HG03175 (cell line): ENCODE data around the gene CASZ1.

Experiments
- ATAC-seq: cut with Tn5 transposase; IDR thresholded peaks from one replicate; pipeline ENCODE4 v1.9.1; 2021; ENCODE audit warnings: mild to moderate bottlenecking, moderate library complexity; ENCODE audit not compliant: unreplicated experiment

CASZ1 gene

DNA sequence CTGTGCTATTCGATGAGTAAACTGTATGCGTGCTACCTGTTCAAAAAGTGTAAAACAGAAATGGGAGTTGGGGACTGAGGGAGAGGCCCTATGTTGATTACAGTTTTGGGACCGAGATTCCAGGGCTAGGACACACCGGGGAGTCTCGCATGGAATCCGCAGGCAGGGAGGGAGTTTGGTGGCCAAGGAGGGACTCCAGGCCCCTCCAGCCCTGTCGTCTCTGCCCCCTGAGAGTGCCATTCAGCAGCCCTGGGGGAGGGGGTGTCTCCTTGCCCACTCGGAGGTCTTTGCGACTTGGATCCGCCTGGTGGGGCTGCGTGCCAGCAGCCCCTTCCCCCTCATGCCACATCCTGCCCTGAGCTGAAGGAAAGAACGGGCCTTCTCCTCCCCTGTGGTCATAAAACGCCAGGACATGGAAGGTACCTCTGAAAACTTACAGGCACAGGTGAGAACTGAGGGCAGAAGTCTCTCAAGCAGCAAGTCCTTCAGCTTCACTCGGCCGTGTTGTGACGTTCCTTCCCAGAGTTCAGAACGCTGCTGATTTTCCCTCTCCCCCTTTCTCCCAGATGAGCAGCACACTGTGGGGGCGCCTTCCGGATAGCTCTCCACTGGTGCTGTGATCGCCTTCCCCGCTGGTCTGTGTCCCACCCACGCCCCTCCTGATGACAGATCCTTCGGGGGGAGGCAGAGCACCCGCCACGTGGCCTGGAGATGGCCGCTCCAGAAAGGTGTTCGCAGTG lies 180.3 kb downstream of the CASZ1 start:
- ATAC-seq: no peak

DNA sequence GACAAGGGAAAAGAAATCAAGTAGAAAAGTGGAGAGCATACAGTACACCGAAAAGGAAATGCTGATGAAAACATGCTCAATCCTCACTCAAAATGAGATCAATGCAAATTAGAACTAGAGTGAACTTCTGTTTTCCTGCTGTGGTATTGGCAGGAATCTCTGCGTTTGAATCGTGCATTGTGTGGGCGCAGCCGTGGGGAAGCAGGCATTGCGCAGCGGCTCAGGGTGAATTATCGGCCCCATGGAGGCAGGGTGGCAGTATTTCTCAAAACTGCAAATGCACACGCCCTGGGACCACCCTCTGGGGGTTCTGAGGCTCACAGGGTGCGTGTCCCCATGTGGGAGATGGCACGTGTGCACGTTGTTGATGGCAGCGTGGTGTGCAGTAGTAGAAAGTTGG lies 181.1 kb downstream of the CASZ1 start:
- ATAC-seq: no peak

DNA sequence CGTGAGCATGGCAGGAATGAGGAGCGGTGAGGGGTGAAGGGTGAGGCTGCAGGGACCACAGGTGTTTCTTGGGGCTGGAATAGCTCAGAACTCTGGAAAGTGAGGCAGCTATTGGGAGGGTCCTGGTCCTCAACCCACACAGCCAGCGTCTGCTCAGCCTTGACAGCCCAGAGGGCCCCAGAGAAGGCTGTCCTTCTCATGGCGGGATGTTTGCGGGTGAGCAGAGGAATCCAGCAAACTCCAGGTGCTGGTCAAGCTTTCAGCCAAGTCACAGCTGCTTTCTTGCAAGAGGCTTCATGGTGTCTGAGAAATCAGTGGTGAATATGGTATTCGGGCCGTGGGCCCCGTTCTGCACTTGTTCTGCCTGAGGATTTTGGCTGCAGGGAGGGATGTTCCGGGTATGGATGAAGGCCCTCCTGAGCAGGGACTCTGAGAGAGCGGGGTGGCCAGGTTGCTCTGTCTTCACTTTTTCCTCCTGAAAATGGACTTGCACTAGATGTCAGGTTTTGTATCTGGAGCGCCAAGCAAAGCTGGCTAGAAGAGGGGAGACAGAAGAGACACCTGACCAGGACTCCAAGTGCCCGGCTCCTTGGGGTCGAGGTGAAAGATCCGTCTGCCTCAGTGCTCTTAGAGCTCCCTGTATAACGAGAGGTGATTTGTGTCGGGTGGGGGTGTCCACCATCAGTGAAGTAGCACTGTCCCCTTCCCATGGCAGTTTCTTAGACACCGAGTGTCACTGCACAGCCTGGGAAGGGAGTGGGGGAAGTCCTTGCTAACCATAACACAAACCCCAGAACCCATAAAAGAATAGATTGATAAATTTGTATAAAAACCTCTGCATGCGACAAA lies 181.8 kb downstream of the CASZ1 start:
- ATAC-seq: no peak

DNA sequence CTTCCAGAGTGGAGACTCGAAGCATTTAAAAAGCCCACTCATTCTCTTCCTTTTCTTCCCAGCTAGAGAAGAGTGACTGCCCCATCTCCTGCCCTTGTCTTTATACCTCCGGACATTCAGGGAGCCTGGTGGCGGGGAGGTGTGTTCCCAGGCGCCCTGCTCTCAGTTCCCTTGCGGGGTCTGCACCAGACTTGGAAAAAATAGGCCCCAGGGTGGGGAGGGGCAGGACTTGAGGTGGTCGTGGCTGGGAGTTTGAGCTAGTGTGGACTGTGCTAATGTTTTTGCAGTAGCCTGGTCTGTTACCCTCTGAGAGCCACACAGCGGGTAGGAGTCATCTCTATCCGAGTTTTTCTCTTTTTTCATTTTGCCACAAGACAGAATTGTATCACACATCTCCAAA lies 182.6 kb downstream of the CASZ1 start:
- no peak for ATAC-seq

DNA sequence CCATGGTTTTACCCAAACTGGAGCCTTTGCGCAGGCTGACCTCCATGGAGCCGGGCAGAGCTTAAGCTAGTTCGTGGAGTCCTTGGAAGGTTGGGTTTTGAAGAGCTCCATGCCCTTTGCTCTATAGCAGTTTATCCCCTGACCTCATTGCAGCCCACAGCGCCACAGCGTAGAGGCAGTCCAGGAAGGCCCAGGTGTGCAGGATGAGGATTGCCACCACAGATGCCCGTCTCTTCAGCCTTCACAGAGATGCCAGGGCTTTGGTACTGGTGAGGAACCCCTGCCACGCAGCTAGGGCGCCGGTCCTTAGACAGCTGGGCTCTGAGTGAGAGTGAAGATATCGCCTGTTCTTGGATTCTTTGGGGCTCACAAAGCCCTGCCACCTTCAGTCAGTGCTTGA lies 183.1 kb downstream of the CASZ1 start:
- no peak for ATAC-seq

DNA sequence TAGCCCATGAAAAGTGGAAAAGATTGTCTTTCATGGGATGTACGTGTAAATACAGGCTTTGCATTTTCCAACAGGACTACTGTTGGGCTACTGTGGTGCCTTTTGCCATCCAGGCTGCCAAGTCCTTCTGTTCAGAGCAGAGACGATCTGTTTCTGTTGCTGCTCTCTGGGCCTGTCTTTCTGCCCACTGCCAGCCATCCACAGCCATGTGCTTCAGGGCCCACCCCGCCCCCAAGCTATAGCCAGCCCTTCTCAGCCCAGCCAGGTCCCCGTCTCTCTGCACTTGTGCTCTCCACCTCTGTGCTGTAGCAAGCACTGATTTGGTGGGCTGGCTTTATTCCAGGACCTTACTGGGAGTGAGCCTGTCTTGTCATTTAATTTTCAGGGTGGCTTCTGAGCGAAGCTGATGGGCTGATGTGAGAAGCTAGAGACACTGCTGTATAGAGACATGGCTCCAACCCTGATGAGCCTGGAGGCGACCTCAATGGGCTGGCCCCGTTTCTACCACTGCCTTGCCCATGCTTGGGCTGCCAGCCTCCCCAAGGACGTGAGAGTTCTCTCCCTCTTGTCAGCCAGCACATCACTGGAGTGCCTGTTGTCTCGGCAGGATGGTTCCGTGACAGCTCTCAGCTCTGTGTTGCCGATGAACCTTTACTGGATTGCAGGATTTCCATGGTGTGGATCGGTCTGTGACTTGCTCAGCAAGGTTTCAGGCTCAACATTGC lies 183.8 kb downstream of the CASZ1 start:
- ATAC-seq: no peak

DNA sequence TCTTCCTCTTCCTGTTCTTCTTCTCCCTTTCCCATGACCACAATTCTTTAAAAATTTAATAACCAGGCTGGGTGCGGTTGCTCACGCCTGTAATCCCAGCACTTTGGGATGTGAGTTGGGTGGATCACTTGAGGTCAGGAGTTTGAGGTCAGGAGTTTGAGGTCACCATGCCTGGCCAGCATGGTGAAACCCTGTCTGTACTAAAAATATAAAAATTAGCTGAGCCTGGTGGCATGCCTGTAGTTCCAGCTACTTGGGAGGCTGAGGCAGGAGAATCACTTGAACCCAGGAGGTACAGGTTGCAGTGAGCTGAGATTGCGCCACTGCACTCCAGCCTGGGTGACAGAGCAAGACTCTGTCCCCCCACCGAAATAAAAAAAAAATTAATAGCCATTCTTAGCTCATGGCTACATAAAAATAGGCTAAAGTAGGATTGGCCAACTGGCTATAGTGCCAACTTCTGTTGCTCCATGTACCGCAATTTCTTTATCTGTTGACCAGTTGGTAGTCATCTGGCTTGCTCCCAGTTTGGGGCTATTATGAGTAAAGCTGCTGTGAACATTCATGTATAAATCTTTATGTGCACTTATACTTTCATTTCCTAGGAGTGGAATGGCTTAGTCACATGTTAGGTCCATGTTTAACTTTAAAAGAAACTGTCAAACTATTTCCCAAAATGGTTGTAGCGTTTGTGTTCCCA lies 185.4 kb downstream of the CASZ1 start:
- no peak for ATAC-seq

DNA sequence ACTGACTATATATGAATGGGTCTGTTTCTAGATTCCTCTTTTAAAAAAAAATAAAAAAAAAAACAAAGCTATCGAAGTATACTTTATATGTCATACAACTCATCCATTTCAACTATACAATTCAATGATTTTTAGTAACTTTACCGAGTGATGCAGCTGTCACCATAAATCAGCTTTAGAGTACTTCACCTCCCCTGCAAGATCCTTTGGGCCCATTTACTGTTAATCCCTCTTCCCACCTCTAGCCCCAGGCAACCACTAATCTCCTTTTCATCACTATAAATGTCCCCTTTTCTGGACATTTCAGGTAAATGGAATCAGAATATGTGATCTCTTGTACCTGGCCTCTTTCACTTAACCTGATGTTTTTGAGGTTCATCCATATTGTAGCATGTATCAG lies 187.8 kb downstream of the CASZ1 start:
- ATAC-seq: no peak

DNA sequence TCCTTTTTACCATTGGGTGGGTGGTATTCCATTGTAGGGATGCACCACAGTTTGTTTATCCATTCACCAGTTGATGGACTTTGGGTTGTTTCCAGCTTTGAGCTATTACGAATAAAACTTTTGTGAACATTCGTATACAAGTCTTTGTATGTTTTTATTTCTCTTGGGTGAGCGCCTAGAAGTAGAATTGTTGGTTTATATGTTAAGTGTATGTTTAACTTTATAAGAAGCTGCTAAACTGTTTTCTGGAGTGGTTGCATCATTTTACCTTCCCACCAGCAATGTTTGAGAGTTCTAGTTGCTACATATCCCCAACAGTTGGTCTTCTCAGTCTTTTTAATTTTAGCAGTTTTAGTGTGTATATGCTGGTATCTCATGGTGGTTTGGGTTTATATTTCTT lies 189.2 kb downstream of the CASZ1 start:
- no peak for ATAC-seq

DNA sequence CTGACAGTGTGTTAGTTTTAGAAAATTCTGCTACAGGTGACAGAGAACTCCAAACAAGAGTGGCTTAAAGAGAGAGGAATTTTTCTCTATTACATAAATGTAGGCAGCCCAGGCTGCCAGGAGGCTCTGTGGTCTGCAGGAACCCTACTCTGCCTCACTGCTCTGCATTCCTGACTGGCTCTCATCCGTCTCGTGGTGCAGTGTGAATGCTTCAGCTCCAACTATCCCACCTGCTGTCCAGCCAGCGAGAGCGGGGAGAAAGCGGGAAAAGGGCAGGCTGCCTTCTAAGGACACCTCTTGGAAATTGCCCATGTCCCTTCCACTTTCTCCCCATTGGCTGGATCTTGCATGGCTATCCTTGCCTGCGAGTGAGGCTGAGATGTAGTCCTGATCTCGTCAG lies 190.4 kb downstream of the CASZ1 start:
- no peak for ATAC-seq

DNA sequence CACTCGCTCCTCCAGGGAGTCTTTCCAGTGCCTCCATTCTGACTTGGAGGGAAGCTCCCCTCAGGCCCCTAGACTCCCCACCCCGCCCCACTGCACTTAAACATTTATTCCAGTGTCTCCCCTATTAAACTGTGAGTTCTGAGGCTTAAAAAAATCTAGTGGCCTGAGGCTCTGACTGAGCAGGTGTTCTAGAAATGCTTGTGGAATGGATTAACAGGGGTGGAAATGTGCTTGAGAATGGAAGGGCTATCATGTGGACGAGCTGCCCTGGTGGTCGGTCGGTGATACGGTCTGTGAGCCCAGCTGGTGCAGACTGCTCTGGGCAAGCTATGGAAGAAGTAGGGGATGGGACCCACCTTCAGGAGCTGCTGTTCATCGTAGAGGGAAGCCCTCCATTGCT lies 191.5 kb downstream of the CASZ1 start:
- ATAC-seq: no peak

DNA sequence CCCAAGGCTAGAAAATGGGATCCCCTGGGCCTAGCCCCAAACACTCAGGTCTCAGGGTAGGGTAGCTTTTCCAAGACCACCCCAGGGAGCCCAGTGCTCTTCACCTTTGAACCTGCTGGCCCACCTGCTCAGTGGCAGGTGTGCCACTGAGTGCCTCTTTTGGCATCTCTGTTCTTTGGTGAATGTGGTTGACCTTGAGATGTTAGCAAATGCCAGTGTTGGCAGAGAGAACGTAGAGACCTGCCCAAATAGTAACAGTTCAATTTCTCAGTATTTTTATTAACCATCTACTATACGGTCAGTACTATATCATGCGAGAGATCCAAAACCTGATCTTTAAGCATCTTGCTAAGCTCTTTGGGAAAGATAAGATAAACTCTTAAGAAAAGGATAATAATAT lies 193.5 kb downstream of the CASZ1 start:
- ATAC-seq: no peak

DNA sequence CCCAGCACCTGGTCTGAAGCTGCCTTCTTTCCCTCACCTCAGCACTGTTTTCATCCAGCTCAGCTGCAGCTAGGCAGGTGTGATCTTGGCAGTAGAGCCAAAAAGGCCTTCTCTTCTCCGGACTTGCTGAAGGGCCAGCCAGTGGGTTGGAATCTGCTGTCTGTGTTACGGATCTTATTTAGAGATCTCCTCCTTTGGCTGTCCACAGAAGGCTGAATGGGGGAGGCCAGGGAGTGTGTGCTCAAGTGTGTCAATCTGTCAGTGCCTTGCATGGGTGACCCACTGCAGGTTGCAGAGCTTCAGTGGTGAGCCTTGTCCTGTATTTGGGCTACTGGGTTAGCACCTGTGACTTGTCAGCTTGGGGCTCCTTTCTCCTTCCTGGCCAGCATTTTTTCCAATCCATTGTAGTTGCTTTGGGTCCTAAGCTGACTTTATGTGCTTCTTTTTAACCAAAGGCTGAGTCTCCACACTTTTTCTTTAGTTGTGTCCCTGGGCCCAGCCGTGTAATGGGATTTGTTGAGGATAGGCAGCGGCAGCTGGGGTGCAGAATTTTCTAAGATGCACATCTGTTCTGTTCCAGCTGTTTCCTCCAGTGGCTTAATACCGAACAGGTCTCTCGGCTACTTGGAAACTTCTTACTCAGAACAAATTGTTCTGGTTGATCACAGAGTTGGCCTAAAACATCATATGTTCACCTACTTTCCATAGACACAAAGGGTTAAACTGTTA lies 194.9 kb downstream of the CASZ1 start:
- no peak for ATAC-seq

DNA sequence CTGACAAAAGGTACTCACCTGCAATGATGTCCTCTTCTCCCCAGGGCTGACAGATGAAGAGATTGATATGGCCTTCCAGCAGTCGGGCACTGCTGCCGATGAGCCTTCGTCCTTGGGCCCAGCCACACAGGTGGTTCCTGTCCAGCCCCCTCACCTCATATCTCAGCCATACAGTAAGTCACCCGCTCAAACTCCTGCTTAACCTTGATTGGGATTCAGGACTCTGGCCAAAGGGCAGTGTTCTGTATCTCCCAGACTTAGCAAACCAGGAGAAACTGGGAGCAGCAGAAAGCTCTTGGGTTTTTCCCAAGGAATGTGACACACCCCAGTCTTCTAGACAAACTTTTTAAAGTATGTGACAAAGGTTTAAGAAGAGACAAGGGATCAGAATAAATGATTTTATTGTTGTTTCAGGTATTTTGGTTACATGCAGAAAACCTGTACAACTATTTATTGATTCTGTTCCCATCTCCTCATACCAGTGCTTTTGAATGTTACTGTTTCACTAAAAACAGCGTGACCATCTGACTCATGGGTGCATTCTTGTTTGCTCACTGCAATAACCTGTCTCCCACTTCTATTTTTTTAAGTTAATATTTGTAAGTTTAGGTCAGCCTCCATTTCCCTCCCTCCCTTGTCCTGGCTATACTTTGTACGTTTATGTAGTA lies 197.1 kb downstream of the CASZ1 start:
- no peak for ATAC-seq

DNA sequence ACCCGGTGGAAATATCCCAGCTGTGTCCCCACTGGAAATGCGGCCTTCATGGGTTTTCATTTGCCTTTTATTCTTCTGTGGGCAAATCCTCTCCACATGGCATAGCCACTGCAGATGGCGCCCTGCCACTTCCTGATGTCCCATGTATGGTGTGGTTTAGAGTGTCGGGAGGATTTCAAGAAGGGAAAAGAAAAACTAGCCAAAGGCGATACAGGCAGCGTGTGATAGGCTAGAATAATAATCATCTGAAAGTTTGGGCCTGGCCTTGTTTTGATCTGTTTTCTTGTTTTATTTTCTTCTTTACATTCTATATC lies 198.1 kb downstream of the CASZ1 start:
- ATAC-seq: no peak

DNA sequence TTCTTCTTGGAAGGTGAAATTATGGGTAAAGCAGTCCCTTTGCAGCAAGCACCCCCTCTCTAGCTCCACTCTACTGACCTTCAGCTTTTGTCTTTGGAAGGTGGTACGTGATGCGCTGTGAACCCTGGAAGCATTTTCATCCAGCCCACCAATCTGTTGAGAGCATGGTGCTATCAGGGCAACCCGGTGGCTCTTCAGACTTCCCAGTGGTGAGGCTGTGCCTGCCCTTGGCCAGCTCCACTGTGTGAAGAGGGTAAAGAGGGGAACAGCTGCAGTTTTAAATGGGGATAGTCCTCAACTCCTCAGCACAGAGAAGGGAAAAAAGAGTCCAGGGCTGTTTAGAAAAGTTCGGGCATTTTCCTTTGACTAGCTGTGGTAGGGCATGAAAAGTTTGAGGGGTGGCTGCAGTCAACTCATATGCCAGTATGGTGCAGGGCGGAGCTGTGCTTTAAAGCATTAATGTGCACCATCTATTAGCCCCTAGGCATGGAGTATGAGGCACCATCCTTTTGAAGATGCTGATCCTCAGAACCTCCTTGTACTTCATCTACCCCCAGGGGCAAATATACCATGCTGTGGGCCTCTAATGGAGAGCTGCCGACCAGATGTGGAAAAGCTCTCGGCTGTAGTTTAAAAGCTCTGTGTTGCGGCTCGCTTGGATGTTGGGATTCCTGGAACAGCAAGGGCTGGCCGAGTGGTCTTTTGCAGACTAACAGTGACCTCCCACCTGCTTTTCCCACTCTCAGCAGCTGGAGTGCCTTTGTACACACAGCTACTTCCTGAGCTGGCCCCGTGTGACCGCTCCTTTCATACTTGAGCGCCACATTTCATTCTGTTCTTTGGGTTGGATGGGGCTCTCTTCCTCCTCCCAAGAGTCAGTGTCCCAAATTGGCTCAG lies 198.7 kb downstream of the CASZ1 start:
- ATAC-seq: no peak

DNA sequence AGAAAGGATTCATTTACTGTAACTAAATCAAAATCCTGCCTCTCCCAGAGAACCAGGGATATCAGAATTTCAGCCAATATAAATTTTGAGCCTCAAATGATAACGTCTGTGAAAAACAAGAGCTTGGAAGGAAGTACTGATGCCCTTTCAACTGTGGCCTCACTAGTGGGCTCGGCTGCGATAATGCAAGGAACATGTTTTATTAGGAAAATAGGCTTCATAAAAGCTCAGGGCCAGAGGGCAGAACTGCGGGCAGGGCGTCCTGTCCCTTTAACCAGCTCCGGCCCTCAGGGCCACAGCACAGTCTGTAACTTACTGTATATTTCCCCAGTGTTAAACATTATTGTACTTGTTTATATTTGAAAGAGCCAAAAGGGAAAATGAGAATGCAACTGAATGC lies 199.7 kb downstream of the CASZ1 start:
- ATAC-seq: no peak

DNA sequence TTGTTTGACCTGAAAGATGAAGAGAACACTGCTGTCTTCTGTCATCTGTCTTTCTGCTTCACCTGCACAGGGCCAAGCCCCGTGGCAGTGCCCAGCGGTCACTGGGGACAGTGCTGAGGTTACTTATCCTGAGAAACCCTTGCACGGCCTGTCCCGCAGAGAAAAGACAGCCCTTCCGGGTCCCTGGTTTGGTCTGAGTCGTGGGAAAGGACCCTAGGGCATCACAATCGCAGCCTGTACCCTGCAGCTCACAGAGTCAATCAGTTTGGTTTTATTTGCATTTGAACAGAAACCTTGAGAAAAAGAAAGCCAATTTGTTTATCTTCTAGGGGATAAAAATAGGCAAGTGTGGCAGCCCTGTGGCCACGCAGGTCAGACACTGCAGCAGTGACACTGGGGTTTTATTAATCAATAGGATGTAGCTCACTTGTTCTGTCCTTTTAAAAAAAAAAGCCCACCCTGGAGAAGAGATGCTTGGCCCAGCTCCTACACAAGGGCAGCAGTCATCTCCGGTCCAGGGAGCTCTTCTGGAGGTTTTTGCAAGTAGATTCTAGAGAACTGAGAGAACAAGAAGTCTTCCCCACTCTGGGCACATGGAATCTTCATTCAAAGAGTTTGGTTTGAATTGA lies 201.7 kb downstream of the CASZ1 start:
- ATAC-seq: no peak

DNA sequence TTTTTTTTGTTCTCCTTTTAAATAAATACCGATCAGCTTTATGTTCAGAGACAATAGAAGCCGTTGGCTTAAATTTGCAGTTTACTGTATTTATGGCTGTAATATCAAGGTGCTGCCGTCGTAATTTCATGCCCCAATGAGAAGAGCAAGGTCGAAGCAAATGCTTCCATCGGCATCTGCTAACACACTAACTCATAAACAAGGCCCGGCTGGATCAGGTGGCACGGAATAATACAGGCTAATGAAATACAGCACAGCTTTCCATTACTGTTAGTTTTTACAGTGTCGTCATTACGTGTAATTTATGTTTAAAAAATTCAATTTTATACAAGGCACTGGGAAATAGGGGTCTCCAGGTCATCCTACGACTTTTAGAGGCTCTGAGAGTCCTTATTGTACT lies 202.7 kb downstream of the CASZ1 start:
- ATAC-seq: no peak
